H9 (cell line): ENCODE results near the gene DNAJC6. TPM values are rescaled to one million over a fixed set of nuclear protein-coding genes. Genes with fewer than 3 reads are reported as not detected.

ENCODE experiments used
- DNase-seq: peaks from one replicate; pipeline ENCODE4 v3.0.0-alpha.2; 2017
- H2AFZ ChIP-seq: one replicate; pipeline ENCODE4 v1.6.1; 2013; ENCODE audit warnings: mild to moderate bottlenecking, low read length, control low read depth, moderate library complexity
- H2AK5ac ChIP-seq: 2 replicates; pipeline ENCODE4 v1.6.1; 2013; ENCODE audit warnings: low read length, control low read depth, mixed read lengths; ENCODE audit not compliant: insufficient read length
- H2BK120ac ChIP-seq: one replicate; pipeline ENCODE4 v1.6.1; 2013; ENCODE audit warnings: low read depth, mild to moderate bottlenecking, low read length, control low read depth, inconsistent platforms; ENCODE audit not compliant: poor library complexity, severe bottlenecking
- H2BK12ac ChIP-seq: 2 replicates; pipeline ENCODE4 v1.6.1; 2013; ENCODE audit warnings: low read length, control low read depth, mixed read lengths, low read depth; ENCODE audit not compliant: insufficient read length
- H2BK15ac ChIP-seq: 2 replicates; pipeline ENCODE4 v1.6.1; 2013; ENCODE audit warnings: low read depth, low read length, control low read depth
- H2BK20ac ChIP-seq: one replicate; pipeline ENCODE4 v1.6.1; 2013; ENCODE audit warnings: low read depth, mild to moderate bottlenecking, low read length, control low read depth, inconsistent platforms; ENCODE audit not compliant: poor library complexity, severe bottlenecking
- H2BK5ac ChIP-seq: 2 replicates; pipeline ENCODE4 v1.6.1; 2013; ENCODE audit warnings: low read length, control low read depth, mixed read lengths; ENCODE audit not compliant: insufficient read length
- H3K14ac ChIP-seq: 2 replicates; pipeline ENCODE4 v1.6.1; 2013; ENCODE audit warnings: low read length, control low read depth; ENCODE audit not compliant: insufficient read depth
- H3K18ac ChIP-seq: 2 replicates; pipeline ENCODE4 v1.6.1; 2013; ENCODE audit warnings: low read depth, mild to moderate bottlenecking, mixed read lengths, low read length, control low read depth; ENCODE audit not compliant: insufficient read length
- H3K23ac ChIP-seq: 2 replicates; pipeline ENCODE4 v1.6.1; 2013; ENCODE audit warnings: low read length, control low read depth, mixed read lengths, low read depth; ENCODE audit not compliant: insufficient read length
- H3K23me2 ChIP-seq: 2 replicates; pipeline ENCODE4 v1.6.1; 2013; ENCODE audit warnings: low read depth, mild to moderate bottlenecking, mixed read lengths, low read length, control low read depth; ENCODE audit not compliant: insufficient read length, poor library complexity, severe bottlenecking
- H3K27ac ChIP-seq: 2 replicates; pipeline ENCODE4 v1.5.1; 2013; ENCODE audit warnings: low read length, control low read depth, mixed read lengths, low read depth; ENCODE audit not compliant: insufficient read length
- H3K27me3 ChIP-seq: 2 replicates; pipeline ENCODE4 v1.6.1; 2013; ENCODE audit warnings: low read length, control low read depth, inconsistent platforms; ENCODE audit not compliant: insufficient read depth
- H3K4ac ChIP-seq: 2 replicates; pipeline ENCODE4 v1.6.1; 2013; ENCODE audit warnings: low read depth, mild to moderate bottlenecking, control low read depth, inconsistent platforms, low read length, moderate library complexity
- H3K4me1 ChIP-seq: 2 replicates; pipeline ENCODE4 v1.6.1; 2013; ENCODE audit warnings: low read length, control low read depth, inconsistent platforms; ENCODE audit not compliant: insufficient read depth
- H3K4me2 ChIP-seq: 2 replicates; pipeline ENCODE4 v1.6.1; 2013; ENCODE audit warnings: low read length, control low read depth, mixed read lengths; ENCODE audit not compliant: insufficient read length, insufficient read depth
- H3K56ac ChIP-seq: 2 replicates; pipeline ENCODE4 v1.6.1; 2013; ENCODE audit warnings: low read depth, mild to moderate bottlenecking, mixed read lengths, low read length, control low read depth; ENCODE audit not compliant: insufficient read length
- H3K79me1 ChIP-seq: 2 replicates; pipeline ENCODE4 v1.6.1; 2013; ENCODE audit warnings: low read depth, mild to moderate bottlenecking, moderate library complexity, low read length, control low read depth, inconsistent platforms; ENCODE audit not compliant: insufficient read depth, poor library complexity, severe bottlenecking
- H3K79me2 ChIP-seq: 2 replicates; pipeline ENCODE4 v1.6.1; 2013; ENCODE audit warnings: low read length, control low read depth, inconsistent platforms; ENCODE audit not compliant: insufficient read depth
- H3K9ac ChIP-seq: 2 replicates; pipeline ENCODE4 v1.6.1; 2013; ENCODE audit warnings: low read length, control low read depth, mixed read lengths; ENCODE audit not compliant: insufficient read length; ENCODE audit errors: extremely low read depth
- H3K9me3 ChIP-seq: one replicate; pipeline ENCODE4 v1.6.1; 2013; ENCODE audit warnings: low read depth, low read length, inconsistent platforms; ENCODE audit not compliant: control insufficient read depth
- H3T11ph ChIP-seq: one replicate; pipeline ENCODE4 v1.6.1; 2013; ENCODE audit warnings: mild to moderate bottlenecking, low read length, control low read depth, inconsistent platforms
- H4K20me1 ChIP-seq: one replicate; pipeline ENCODE4 v1.6.1; 2013; ENCODE audit not compliant: control insufficient read depth, insufficient read length, insufficient read depth
- H4K5ac ChIP-seq: 2 replicates; pipeline ENCODE4 v1.6.1; 2013; ENCODE audit warnings: low read depth, mild to moderate bottlenecking, mixed read lengths, low read length, control low read depth; ENCODE audit not compliant: insufficient read length
- H4K8ac ChIP-seq: replicated peaks from 2 replicates; pipeline ENCODE4 v1.6.1; 2013; ENCODE audit warnings: low read length, control low read depth, mixed read lengths, low read depth; ENCODE audit not compliant: insufficient read length
- H4K91ac ChIP-seq: 2 replicates; pipeline ENCODE4 v1.6.1; 2013; ENCODE audit warnings: low read depth, mild to moderate bottlenecking, moderate library complexity, mixed read lengths, low read length, control low read depth; ENCODE audit not compliant: insufficient read length
- H3K27ac Mint-ChIP-seq, 3 experiments: 2 replicates in 2 of 3; 3 replicates in 1 of 3; pipeline ENCODE4 v1.8.0; 2020 to 2021; ENCODE audit warnings: mixed read lengths in 3 of 3, mild to moderate bottlenecking in 1 of 3, moderate library complexity in 1 of 3
- H3K27me3 Mint-ChIP-seq: 2 replicates; pipeline ENCODE4 v1.8.0; 2021; ENCODE audit warnings: low read depth, mild to moderate bottlenecking, moderate library complexity, mixed read lengths
- H3K36me3 Mint-ChIP-seq, 3 experiments: 2 replicates in 2 of 3; 3 replicates in 1 of 3; pipeline ENCODE4 v1.8.0; 2020 to 2021; ENCODE audit warnings: low read depth in 3 of 3, mixed read lengths in 3 of 3; ENCODE audit not compliant: insufficient read depth in 1 of 3
- H3K4me1 Mint-ChIP-seq, 2 experiments: 2 replicates each; pipeline ENCODE4 v1.8.0; 2020; ENCODE audit warnings: mixed read lengths in 2 of 2
- H3K4me3 Mint-ChIP-seq, 2 experiments: 2 replicates in 1 of 2; 3 replicates in 1 of 2; pipeline ENCODE4 v1.8.0; 2020 to 2021; ENCODE audit warnings: mild to moderate bottlenecking in 2 of 2, mixed read lengths in 2 of 2, moderate library complexity in 1 of 2
- H3K9me3 Mint-ChIP-seq, 2 experiments: 2 replicates in 1 of 2; 3 replicates in 1 of 2; pipeline ENCODE4 v1.8.0; 2020; ENCODE audit warnings: mild to moderate bottlenecking in 2 of 2, mixed read lengths in 2 of 2, moderate library complexity in 1 of 2
- CTCF ChIP-seq: fragments of 200-600 bp; sonication (generic); conservative IDR thresholded peaks from 3 replicates; pipeline ENCODE4 v1.8.0; 2021; ENCODE audit warnings: antibody characterized with exemption, mild to moderate bottlenecking
- WGBS: extraction: QIAGEN DNeasy Blood & Tissue Kit; methylation state at CpG from one replicate; pipeline ENCODE4 v1.1.7; 2013; ENCODE audit warnings: missing lambda C conversion rate, low lambda C conversion rate, mixed read lengths; ENCODE audit not compliant: insufficient read length; ENCODE audit errors: extremely low coverage; 5-methylcytosine and 5-hydroxymethylcytosine counted together
- total RNA-seq: library from RNA; stranded (reverse); gene quantifications from 2 replicates; pipeline ENCODE4 v1.2.1, GENCODE V29; 2021

Gene DNAJC6
- total RNA-seq, 1 experiment from 2014 or later = 2.2 TPM

- no CpG with 5 or more reads among the region's 2 CpGs for WGBS
- peaks cover 0 to 6% (median 6%) of the 10 kb centered on the region in 3 experiments; a peak in 5 of 7 replicates for H3K36me3 Mint-ChIP-seq
- no peak overlapping the region for H3T11ph ChIP-seq
- H2BK120ac ChIP-seq = no peak overlapping the region
- peaks cover 2% of the 10 kb centered on the region in 2 experiments; a peak in 1 of 4 replicates for H3K4me1 Mint-ChIP-seq
- no peaks in the 10 kb centered on the region for H3K4me1 ChIP-seq
- H4K91ac ChIP-seq = no peak overlapping the region
- H2AK5ac ChIP-seq = no peak overlapping the region
- H3K4ac ChIP-seq = no peak overlapping the region
- no peak overlapping the region for H3K27ac ChIP-seq
- H3K56ac ChIP-seq = no peak overlapping the region
- H3K27me3 ChIP-seq = no peaks in the 10 kb centered on the region
- DNase-seq = no peak
- no peaks in the 10 kb centered on the region for H3K79me2 ChIP-seq
- H4K8ac ChIP-seq = no peak overlapping the region
- no peak overlapping the region for H3K27ac Mint-ChIP-seq
- no peaks in the 10 kb centered on the region for H3K79me1 ChIP-seq
- H3K23ac ChIP-seq = no peak overlapping the region
- H2BK12ac ChIP-seq = no peak overlapping the region
- no peak overlapping the region for H2AFZ ChIP-seq
- H2BK15ac ChIP-seq = no peak overlapping the region
- no peak for TF ChIP-seq CTCF
- no peak overlapping the region for H3K4me2 ChIP-seq
- H3K23me2 ChIP-seq = no peaks in the 10 kb centered on the region
- no peak overlapping the region for H2BK5ac ChIP-seq
- H3K14ac ChIP-seq = no peak overlapping the region
- H3K27me3 Mint-ChIP-seq = no peaks in the 10 kb centered on the region
- no peak overlapping the region for H2BK20ac ChIP-seq
- no peaks in the 10 kb centered on the region for H4K20me1 ChIP-seq
- no peaks in the 10 kb centered on the region for H3K9me3 ChIP-seq
- H4K5ac ChIP-seq = no peak overlapping the region
- no peak overlapping the region for H3K4me3 Mint-ChIP-seq
- peaks cover 5 to 6% of the 10 kb centered on the region in 2 experiments; a peak in 4 of 5 replicates for H3K9me3 Mint-ChIP-seq
- no peak overlapping the region for H3K18ac ChIP-seq
- H3K9ac ChIP-seq = no peak overlapping the region
Observed at GRCh38 chr1:65334081-65334480, 24.7 kb downstream of the DNAJC6 start.
